ENCODE measurements around the gene CMTM2.
"Not testable (repeated sequence)": the region's sequence is repeated elsewhere in the genome, so short reads cannot be mapped to it uniquely, and the experiment has no call there.

Gene CMTM2

DNA sequence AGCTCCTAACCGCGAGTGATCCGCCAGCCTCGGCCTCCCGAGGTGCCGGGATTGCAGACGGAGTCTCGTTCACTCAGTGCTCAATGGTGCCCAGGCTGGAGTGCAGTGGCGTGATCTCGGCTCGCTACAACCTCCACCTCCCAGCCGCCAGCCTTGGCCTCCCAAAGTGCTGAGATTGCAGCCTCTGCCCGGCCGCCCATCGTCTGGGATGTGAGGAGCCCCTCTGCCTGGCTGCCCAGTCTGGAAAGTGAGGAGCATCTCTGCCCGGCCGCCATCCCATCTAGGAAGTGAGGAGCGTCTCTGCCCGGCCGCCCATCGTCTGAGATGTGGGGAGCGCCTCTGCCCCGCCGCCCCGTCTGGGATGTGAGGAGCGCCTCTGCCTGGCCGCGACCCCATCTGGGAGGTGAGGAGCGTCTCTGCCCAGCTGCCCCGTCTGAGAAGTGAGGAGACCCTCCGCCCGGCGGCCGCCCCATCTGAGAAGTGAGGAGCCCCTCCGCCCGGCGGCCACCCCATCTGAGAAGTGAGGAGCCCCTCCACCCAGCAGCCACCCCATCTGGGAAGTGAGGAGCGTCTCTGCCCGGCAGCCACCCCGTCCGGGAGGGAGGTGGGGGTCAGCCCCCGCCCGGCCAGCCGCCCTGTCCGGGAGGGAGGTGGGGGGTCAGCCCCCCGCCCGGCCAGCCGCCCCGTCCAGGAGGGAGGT is 51.4 kb downstream of the CMTM2 start:
- DNase-seq: not testable (repeated sequence)

DNA sequence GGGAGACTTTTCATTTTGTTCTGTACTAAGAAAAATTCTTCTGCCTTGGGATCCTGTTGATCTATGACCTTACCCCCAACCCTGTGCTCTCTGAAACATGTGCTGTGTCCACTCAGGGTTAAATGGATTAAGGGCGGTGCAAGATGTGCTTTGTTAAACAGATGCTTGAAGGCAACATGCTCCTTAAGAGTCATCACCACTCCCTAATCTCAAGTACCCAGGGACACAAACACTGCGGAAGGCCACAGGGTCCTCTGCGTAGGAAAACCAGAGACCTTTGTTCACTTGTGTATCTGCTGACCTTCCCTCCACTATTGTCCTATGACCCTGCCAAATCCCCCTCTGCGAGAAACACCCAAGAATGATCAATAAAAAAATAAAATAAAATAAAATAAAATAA is 52.3 kb downstream of the CMTM2 start:
- DNase-seq: not testable (repeated sequence)

DNA sequence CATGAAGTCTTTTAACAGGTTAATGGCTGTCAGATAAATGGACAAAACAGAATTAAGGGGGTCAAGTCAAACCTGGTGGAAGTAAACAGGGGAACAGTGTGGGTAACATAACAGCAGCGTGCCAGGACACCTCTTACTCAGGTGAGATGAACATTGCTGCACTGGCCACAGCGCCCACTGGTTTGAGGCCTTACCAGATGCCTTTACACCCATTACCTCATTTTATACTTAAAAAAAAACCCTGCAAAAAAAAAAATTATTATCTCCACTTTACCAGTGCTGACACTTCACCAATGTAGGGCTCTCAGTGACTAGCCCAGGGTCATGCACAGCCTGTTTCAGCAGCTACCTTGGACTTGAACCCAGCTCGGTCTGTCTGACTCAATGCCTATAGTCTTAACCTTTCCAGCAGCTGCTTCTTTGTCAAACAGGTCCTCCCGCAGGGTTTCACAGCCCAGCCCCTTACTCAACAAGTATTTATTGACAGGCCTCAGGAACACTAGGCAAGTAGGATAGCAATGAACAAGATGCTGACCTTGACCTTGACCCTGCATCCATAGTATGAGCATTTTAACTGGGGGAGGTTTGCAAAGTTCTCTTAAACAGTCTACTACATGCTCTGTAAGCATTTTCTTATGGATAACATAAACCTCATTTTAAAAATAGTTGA is 55.4 kb downstream of the CMTM2 start:
- no peak for DNase-seq

DNA sequence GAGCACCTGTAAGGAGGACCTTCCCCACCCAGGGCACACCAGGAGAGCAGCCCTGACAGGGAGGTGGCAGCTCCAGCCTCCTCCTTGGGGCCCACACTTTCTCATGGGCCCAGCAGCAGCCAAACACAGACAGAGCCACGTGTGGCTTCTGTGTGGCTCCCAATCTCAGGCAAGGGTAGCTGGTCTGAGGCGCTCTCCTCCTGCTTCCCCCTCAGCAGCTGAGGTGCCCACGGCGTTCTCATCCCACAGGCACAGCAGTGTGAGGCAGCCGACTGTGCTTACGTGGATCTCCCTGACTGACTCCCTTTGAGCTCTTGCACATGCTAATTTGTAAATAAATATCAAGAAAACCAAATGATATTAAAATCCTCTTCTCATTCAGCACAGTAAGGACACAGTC is 56.1 kb downstream of the CMTM2 start:
- DNase-seq: no peak

DNA sequence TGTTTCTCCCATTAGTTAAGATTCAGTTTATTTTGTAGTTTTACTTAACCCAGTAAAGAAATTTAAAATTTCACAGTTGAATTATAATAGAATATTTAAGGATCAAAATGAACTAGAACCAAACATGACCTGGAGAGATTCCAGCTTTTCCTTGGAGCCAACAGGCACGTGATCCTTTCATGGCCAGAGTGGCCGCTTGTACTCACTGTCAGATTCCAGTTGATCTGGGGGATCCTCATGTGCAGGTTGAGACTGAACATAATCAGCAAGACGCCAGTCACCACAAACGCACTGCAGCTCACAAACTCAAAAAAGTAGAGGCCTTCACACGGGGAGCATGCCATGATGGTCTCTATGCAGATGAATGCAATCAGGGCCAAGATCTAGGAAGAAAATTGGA is 56.9 kb downstream of the CMTM2 start:
- DNase-seq: no peak

DNA sequence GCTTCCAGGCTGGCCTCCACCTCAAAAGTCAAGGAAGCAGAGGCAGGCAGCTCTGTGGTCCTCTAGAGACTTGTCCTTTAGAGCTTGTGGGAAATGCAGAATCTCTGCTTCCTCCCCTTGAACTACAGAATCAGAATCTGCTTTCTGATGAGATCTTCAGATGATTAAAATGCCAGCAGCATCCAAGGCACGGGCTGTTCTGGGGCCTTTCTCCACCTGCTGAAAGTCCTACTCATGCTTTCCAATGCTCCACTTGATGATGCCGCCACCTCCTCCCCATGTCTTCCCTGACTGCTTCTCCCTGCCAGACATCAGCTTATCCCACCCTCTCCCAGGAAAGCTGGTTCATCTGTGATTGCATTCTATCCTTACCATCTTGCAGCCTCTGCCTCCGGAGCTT is 58.5 kb downstream of the CMTM2 start:
- no peak for DNase-seq
